HG03025 (cell line): ENCODE data around the gene ARRB1.
"Not testable (repeated sequence)": the region's sequence is repeated elsewhere in the genome, so short reads cannot be mapped to it uniquely, and the experiment has no call there.

Source experiments
- ATAC-seq: cut with Tn5 transposase; IDR thresholded peaks from one replicate; pipeline ENCODE4 v1.9.1; 2021; ENCODE audit warnings: mild to moderate bottlenecking, moderate library complexity; ENCODE audit not compliant: unreplicated experiment, low FRiP score

ARRB1 gene

DNA sequence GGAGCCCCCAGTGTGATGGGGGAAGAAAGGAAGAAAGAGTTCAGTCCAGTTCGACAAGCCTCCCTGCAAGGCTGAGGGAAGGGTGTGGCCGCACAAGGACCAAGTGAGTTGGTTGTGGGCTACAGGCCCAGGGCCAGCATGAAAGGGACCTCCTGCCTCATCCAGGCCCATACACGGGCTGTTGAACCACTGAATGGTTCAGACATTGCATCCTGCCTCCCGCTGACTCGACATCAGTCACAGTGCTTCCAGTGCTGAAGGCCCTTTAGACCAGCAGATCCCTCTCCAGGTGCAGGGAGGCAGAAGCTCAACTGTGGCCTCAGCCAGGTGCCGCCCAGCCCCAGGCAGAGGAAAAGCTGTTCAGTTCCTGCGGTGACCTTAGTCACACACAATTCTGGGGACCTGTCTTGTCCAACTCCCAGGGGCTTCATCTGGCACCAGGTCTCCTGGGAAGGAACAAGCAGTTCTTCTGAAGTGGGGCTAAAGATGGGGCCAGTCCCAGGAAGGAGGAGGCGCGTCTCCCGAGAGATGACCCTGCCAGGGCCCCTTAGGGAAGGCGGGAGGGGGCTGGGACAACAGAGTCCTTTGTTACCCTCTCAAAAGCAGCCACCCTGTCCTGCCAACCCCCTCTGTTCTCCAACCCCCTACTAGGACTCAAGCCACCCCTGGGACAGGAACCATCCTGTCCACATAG lies 6.6 kb downstream of the ARRB1 start:
- no peak for ATAC-seq

DNA sequence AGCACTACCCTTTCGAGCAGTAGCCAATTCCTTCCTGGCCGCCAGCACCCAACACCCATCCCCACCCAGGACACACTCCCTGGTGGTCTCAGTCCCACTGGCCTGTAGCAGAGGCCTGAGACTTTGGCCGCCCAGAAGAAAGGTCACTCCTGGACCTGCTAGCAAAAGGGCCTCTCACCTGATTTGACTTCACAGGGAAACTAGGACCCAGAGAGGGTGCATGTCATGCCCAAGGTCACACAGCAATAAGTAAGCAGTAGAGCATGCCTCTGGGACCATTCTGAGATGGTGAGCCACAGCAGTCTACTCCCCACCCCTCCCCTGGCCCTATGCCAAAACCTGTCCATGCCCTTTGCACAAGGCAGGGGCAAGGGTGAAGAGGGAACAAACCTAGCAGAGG lies 7.3 kb downstream of the ARRB1 start:
- ATAC-seq: no peak

DNA sequence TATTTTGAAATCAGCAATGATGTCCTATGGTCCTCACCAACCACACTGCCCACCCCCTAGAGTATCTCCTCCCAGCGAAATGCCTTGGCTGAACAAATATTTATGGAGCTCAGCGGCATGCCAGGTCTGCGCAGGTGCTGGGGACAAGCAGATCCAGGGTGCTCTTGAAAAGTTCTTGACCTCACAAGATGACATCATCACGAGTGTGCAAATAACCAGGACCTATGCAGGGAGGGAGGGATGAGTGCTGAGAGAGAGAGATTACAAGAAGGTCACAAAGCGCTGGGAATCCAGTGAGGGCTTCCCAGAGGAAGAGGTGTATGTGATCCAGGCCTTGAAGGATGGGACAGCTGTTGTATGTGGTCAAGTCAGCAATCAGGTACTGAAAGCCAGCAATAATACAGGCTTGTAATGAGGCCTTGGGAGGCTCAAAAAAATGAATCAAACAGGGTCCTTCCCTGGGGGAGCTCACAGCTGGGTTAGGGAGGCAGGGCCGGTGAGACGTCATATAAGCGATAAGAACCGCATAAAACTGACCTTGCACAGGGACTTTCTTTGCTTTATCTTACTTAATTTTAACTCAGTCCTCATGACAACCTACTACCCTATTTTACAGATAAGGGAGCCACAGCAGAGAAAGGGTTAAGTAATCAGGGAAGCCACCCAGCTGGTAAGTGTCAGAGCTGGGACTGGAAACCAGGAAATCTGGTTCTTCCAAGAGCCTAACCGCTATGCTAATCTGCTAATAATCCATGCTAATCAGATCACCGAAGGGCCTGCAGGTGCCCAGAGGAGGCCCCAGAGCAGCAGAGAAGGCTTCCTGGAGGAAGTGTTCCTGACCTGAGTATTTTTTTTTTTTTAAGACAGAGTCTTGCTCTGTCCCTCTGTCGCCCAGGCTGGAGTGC lies 8.2 kb downstream of the ARRB1 start:
- no peak for ATAC-seq

DNA sequence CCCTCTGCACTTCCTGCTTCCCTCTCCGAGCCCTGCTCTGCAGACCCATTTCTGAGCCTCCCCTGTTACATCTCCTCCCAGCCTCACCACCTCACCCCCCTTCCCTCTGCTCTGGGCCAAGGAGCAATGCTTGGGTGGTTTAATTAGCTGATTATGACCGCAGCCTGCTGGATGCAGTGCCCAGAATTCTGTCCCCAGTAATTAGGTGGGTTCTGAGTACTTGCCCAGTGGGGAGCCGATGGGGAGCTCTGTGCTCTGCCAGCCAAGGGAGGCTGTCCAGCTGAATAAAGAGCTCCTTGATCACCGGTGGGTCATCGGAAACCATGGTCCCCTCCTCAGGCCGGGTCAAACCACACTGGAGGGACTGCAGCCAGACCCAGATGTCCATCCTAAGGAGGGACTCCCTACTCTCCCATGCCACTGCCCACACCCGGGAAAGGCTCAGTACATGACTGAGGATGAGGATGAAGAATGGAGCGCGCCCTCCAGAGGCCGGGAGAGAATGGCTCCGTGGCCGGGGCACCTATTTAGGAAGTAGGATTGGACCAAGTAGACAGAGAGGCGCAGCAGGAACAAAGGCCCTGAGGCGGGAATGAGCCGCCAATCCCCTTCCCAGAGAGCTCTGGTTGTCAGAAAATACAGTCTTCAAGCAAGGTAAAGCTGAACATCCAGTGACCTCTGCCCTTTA lies 9.1 kb downstream of the ARRB1 start:
- ATAC-seq: no peak

DNA sequence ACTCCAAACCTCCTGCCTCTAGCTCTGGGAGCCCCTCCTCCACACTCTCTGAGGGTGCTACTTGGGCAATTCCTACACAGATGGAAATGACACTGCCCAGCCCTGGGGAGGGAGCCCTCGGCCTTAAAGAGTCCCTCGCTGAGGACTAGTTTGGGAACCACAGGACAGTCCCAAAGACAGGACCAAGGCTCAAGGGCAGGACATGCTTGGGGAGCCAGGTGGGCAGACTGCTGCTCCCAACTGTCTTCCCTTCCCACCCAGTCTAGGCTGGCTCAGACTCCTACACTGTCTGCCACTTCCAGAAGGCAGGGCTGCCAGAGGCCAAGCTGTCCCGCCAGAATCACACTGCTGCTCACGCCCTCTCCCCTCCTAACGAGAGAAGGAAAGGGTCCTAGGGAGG lies 9.8 kb downstream of the ARRB1 start:
- ATAC-seq: no peak

- ATAC-seq: no peak
These were observed 11.6 kb downstream of the ARRB1 start for GRCh38 chr11:75339685-75340409.

DNA sequence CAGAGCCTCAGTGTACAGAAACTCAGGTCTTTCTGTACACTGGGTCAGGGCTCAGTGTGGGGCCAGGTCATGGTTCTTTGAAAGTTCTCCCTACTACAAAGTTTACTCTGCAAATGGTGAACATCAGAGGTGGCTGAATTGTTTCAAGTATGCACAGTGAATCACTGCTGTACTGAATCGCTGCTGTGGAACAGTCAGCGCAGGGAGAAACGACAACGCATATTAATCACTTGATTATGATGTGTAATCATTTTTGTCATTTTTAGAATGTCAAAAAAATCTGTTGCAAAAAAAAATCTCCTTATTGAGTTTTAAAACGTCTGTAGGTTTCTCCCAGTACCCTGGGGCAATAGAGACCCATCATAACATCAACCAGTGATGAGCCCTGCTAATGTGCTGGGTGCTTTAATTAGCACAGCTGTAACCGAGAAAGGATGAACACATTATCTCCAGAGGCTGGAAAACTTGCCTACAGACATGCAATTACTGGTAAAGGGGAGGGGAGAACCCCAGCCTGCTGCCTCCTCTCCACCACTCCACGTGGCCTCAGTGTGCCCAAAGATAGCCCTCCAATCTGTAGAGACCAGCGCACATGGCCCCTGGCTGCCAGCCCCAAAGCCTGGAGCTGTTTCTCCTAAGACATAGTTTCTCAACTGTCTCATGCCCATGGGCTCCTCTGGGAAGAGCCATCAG lies 12.8 kb downstream of the ARRB1 start:
- ATAC-seq: no peak

- ATAC-seq: no peak
These were observed 14.2 kb downstream of the ARRB1 start for GRCh38 chr11:75337195-75337654.

- ATAC-seq: no peak
These were observed 16.5 kb downstream of the ARRB1 start for GRCh38 chr11:75334976-75335375.

DNA sequence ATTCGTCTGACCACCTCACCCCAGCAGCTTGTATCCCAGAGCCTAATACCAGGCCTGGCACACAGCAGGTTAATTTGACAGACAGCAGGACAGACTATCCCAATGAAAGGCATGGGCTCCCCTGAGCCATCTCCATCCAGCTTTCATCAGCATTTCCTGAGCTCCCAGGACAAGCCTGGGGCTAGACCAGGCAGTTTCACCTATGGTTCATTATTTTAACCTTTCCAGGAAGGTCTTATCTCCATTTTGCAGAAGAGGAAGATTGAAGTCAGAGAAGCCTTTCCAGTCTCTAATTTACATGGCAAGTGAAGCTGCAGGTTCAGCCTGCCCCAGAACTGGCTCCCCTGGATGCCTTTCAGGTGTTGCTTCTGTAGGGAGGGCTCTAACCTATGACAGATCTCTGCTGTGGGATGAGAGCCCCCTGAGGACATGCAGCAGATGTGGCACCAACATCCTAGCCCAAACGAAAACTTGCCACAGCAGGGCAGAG lies 17.0 kb downstream of the ARRB1 start:
- no peak for ATAC-seq

GRCh38 chr11:75333807-75334140 lies 17.7 kb downstream of the ARRB1 start:
- no peak for ATAC-seq

GRCh38 chr11:75333022-75333806 lies 18.2 kb downstream of the ARRB1 start:
- ATAC-seq: no peak

DNA sequence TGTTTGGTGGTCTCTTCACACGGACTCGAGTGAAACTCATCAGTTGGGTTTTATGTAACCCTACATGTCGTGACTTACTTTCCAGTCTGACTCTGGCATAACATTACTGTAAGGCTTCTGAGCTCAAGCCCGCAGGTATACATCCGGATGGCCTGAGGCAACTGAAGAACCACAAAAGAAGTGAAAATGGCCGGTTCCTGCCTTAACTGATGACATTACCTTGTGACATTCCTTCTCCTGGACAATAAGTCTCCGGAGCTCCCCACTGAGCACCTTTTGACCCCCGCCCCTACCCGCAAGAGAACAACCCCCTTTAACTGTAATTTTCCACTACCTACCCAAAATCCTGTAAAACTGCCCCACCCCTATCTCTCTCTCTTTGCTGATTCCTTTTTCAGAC lies 19.7 kb downstream of the ARRB1 start:
- ATAC-seq: not testable (repeated sequence)

DNA sequence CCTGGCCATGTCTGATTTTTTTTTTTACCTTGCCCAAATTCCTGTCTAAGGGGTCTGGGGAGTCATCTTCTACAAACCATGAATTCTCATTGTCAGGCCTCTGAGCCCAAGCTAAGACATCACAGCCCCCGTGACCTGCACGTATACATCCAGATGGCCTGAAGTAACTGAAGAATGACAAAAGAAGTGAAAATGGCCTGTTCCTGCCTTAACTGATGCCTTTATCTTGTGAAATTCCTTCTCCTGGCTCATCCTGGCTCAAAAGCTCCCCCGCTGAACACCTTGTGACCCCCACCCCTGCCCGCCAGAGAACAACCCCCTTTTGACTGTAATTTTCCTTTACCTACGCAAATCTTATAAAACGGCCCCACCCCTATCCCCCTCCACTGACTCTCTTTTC lies 20.2 kb downstream of the ARRB1 start:
- not testable (repeated sequence) for ATAC-seq

DNA sequence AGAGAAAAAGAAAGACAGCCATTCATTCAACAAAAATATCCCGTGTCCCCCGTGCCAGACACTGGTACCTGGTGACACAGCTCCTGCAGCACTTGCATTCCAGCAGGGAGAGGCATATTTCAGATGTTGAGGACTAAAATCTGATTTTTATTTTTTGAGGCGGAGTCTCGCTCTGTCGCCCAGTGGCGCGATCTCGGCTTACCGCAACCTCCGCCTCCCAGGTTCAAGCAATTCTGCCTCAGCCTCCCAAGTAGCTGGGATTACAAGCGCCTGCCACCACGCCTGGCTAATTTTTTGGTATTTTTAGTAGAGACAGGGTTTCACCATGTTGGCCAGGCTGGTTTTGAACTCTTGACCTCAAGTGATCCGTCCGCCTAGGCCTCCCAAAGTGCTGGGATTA lies 20.6 kb downstream of the ARRB1 start:
- not testable (repeated sequence) for ATAC-seq

DNA sequence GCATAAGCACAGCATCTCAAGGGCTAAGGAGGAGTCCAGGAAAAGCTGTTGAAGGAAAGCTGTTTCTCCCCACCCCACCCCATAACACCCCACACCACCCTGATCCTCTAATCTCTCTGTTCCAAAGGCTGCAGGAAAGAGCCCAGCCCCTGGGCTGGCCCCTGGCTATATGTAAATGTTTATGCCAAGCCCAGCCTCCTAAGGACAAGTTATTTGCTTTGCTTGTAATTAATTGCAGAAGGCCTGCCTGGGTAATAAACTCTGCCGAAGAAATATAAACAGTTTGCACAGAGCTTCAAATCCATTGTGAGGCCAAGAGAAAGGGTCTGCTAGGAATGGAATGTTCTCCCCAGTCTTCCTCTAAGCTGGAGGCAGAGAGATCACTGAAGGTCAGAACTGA lies 21.2 kb downstream of the ARRB1 start:
- no peak for ATAC-seq

DNA sequence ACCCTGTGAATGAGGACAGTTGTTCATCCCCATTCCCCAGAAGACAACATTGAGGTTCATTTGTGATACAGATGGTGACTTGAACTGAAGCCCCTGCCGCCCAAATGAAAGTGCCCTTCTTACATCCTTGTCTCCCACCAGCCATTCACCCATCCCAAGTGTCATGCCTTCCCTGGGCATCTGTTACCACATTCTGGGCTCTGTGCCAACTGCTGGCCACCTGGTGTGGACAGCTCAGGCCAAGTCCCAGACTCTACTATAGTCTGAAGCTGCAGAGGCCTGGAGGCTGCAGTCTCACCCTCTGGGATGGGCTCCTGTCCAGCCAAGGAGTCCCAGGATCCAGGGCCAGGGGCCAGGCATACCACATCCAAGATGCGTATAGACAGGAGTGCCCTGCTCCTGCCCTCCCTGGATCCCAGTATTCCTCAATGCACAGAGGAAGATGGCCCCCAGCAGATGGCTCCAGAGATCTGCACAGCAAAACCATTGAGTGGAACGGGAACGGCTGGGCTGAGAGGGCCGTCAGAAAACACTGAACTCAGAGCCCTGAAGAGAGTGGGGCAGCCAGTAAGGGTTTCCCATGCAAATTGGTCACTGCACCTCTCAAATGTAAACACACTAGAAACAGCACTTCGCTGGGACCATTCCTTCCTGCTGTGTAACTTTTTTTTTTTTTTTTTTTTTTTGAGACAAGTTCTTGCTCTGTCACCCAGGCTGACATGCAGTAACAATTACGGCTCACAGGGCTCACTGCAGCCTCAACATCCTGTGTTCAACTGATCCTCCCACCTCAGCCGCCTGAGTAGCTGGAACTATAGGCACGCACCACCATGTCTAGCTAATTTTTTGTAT lies 22.8 kb downstream of the ARRB1 start:
- no peak for ATAC-seq

- ATAC-seq: no peak
These were observed 25.0 kb downstream of the ARRB1 start for GRCh38 chr11:75326439-75326810.
